OCI-LY1 (cell line): ENCODE measurements around the gene RPS6KA3.

ENCODE experiments used
- EZH2 ChIP-seq: fragments of 200-600 bp; sonication (generic), shearing (Covaris generic); IDR thresholded peaks from 2 replicates; pipeline ENCODE4 v1.8.0; 2017; ENCODE audit warnings: borderline replicate concordance, mixed run types, mild to moderate bottlenecking, antibody characterized with exemption, low read length, moderate library complexity, mixed read lengths
- TF ChIP-seq, protein P1 (sequence below): fragments of 200-600 bp; sonication (generic), shearing (Covaris generic); IDR thresholded peaks from 2 replicates; pipeline ENCODE4 v1.5.1; 2017; ENCODE audit warnings: mild to moderate bottlenecking, antibody characterized with exemption, low read length, moderate library complexity, mixed read lengths

DNA sequence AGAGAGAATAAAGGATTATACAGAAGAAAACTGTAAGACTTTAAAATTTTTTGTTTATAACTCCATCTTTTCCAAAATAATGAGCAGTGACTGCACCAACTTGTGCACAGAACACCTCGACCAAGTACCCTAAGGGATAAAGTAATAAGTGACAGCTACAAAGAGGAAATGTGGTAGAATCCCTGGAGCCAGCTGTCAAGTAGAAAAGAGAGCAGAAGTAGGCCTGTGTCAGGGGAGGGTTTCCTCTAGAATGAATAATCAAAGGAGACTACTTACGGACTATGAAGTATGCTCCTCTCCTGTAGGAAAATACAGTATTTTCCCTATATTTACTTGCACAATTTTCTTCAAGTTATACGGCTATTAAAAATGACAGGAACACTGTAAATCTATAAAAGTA, 126.3 kb downstream of the RPS6KA3 start:
- TF ChIP-seq, protein P1, sequence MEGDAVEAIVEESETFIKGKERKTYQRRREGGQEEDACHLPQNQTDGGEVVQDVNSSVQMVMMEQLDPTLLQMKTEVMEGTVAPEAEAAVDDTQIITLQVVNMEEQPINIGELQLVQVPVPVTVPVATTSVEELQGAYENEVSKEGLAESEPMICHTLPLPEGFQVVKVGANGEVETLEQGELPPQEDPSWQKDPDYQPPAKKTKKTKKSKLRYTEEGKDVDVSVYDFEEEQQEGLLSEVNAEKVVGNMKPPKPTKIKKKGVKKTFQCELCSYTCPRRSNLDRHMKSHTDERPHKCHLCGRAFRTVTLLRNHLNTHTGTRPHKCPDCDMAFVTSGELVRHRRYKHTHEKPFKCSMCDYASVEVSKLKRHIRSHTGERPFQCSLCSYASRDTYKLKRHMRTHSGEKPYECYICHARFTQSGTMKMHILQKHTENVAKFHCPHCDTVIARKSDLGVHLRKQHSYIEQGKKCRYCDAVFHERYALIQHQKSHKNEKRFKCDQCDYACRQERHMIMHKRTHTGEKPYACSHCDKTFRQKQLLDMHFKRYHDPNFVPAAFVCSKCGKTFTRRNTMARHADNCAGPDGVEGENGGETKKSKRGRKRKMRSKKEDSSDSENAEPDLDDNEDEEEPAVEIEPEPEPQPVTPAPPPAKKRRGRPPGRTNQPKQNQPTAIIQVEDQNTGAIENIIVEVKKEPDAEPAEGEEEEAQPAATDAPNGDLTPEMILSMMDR: no peak
- no peak for TF ChIP-seq EZH2
